Activated CD8-positive, alpha-beta memory T cell treated with anti-CD3 and anti-CD28 coated beads, Interleukin-2, amount 50 U/mL, for 4 hours (primary cell): ENCODE results near the gene MAP3K9.

Experiments
- DNase-seq: peaks from one replicate; pipeline ENCODE4 v3.0.0-alpha.2; 2020

The MAP3K9 gene

GRCh38 chr14:70685474-70686197 lies 123.7 kb downstream of the MAP3K9 start:
- DNase-seq, result no peak

GRCh38 chr14:70683983-70684382 lies 125.3 kb downstream of the MAP3K9 start:
- no peak for DNase-seq

GRCh38 chr14:70680748-70681147 lies 128.6 kb downstream of the MAP3K9 start:
- DNase-seq, result no peak

DNA sequence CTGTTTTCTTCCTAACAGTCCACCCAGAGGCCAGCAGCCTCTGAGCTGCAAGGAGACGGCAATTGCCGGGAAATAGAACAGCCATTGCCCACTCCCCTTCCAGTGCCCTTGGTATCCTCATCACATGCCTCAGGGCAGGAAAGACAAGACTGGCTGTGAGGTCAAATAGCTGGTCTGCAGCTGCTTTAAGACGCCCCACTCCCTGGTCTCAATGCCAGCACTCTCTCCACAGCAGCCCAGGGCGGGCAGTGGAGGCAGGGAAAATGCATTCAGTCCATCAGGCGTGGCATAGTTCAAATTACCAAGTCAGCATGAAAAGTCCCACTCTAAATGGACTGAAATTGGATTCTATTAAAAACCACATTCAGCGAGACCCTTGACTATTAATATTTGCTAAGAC lies 132.0 kb downstream of the MAP3K9 start:
- no peak for DNase-seq
